Measurements from ENCODE around the gene SUPT3H.
"Not testable (repeated sequence)": the region's sequence is repeated elsewhere in the genome, so short reads cannot be mapped to it uniquely, and the experiment has no call there.

SUPT3H gene

DNA sequence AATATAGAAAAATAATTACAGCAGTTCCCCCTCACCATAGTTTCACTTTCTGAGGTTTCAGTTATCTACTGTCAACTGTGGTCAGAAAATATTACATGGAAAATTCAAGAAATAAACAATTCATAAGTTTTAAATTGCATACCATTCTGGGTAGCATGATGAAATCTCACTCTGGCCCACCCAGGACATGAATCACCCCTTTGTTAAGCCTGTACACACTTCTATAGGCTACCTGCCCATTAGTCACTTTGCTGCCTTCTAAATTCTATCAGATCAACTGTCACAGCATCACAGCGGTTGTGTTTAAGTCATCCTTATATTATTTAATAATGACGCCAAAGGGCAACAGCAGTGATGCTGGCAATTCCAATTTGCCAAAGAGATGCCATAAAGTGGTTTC, 189.9 kb downstream of the SUPT3H start:
- in situ Hi-C loops (cut with MboI; ENCODE audit: low sequenced_read_pairs), result no loop called here

DNA sequence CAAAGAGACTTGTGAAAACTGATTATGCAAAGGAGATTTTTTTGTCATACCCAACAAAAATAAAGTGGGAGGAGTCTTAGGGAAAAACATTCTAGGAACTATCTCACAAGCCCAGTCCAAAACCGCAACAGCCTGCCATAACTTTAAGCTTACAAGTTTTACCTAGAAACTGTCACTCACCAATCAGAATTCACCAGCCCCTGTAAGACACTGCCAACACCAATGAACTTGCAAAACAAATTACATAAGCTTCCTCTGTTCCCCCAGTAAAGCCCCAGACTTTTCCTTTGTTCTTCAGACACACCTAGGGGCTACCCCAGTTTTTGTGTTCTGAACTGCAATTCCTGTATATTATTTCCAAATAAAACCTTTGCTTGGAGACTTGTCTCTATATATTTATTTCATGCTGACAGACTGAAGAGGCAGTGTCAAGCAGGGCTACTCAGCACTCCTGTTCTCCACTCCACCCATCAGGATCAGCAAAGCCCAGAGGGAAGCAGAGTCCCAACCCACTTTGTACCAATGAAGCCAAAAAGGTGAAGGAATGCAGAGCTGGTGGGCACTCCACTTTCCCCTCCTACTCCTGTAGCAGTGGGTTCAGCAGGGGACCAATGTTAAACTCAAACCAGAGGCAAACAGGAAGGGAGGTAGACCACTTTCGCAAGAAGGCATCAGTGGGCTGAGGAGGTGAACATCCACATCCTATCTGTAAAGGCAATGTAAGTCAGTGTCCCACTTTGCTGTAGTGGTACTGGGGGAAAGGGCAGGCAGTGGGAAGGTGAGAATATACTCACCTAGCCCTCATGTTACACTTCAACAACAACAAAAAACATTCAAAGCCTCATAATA, 192.1 kb downstream of the SUPT3H start:
- in situ Hi-C loops (cut with MboI; ENCODE audit: low sequenced_read_pairs), result no loop called here

DNA sequence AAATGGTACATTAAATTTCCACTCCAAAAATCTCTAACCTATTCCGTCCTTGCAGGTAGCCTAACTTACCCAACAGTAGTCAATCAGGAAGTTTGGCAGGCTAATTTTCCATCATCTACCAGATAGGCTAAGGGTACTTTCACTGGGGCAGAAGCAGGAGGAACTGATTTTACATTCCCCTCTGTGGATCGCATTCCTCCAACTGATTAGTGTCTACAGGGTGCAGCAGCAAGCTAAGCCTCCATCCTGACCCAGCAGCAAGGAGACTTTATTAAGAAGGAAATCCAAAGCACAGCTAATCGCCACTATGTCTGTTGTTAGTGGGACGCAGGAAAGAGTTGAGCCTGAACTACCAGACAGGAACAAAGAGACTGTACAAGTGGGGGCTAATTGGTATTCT, 192.8 kb downstream of the SUPT3H start:
- in situ Hi-C loops (cut with MboI; ENCODE audit: low sequenced_read_pairs), result no loop called here

DNA sequence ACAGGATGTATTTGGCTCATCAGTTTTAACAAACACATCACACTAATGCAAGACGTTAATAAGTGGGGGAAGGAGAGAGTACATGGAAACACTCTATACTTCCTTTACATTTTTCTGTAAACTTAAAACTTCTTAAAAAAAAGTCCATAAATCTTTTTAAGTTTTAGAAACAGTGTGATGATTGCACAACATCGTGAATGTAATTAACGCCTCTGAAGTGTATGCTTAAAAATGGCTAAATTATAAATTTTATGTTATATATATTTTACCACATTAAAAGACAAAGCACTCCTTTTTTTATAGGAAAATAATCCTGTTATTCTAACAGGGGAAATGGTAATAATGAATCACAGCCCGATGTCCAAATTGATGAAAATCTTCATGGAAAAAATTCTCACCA, 193.7 kb downstream of the SUPT3H start:
- in situ Hi-C loops (cut with MboI; ENCODE audit: low sequenced_read_pairs), result no loop called here

DNA sequence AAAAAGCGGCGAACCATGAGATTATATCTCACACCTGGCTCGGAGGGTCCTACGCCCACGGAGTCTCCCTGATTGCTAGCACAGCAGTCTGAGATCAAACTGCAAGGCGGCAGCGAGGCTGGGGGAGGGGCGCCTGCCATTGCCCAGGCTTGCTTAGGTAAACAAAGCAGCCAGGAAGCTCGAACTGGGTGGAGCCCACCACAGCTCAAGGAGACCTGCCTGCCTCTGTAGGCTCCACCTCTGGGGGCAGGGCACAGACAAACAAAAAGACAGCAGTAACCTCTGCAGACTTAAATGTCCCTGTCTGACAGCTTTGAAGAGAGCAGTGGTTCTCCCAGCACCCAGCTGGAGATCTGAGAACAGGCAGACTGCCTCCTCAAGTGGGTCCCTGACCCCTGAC, 201.4 kb downstream of the SUPT3H start:
- in situ Hi-C loops (cut with MboI; ENCODE audit: low sequenced_read_pairs), result not testable (repeated sequence)

DNA sequence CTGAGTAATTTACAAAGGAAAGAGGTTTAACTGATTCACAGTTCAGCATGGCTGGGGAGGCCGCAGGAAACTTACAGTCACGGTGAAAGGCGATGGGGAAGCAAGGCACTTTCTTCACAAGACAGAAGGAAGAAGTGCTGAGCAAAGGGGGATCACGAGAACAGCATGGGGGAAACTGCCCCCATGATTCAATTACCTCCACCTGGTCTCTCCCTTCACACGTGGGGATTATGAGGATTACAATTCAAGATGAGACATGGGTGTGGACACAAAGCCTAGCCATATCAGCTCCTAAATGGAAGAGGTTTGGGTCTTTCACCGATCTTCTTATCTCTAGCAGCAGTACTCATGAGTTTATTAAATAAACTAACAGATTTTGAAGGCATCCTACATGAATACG, 202.5 kb downstream of the SUPT3H start:
- in situ Hi-C loops (cut with MboI; ENCODE audit: low sequenced_read_pairs), result no loop called here

DNA sequence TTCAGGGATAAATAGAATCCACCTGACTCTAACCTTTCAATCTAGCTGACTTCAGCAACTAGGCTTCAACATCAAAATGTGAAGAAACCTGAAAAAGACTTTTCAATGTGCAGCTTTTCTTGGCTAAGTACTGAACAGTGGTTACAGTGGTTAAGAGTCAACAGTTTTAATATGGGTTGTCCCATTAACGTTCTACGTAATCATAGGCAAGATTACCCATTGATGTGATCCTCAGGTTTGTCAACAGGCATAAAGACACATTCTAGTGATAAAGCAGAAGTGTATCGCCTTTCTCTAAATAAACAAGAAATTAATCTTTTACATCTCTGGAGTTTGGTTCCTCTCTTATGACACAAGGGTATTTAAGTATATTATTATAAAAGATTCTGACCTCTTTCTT, 203.7 kb downstream of the SUPT3H start:
- in situ Hi-C loops (cut with MboI; ENCODE audit: low sequenced_read_pairs), result no loop called here

DNA sequence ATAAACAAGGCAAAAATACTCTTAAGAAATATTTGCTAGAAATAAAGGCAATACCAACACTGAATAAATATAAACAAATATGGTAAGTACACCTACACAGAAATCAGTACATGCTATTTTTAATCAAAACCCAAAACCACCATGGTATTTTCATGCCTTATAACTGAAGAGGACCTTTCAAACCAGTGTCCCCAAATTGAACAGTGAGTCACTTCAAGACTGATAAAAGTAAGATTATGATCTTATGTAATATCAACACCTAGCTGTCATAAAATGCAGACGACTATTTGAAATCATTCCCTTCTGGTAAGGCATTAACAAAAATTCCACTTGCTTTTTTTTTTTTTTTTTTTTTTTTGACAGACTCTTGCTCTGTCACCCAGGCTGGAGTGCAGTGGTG, 206.4 kb downstream of the SUPT3H start:
- in situ Hi-C loops (cut with MboI; ENCODE audit: low sequenced_read_pairs), result no loop called here

DNA sequence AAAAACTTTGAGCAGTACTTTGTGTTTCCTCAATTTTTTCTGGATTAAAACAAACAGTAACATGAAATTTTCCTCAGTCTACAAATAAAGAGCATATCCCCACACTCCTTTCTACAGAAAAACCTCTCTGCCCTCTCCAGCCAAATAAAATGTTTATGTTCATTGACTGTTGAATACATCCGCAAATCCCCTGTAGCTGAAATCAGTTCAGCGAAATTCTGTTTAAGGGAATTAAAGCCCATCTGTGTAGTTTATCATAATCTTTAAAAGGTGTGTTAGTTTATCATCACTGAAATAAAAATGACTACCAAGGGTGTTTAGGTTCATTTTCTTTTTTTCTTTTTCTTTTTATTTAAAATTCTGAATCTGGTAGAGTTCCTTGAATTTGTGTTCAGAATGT, 207.4 kb downstream of the SUPT3H start:
- in situ Hi-C loops (cut with MboI; ENCODE audit: low sequenced_read_pairs), result no loop called here

DNA sequence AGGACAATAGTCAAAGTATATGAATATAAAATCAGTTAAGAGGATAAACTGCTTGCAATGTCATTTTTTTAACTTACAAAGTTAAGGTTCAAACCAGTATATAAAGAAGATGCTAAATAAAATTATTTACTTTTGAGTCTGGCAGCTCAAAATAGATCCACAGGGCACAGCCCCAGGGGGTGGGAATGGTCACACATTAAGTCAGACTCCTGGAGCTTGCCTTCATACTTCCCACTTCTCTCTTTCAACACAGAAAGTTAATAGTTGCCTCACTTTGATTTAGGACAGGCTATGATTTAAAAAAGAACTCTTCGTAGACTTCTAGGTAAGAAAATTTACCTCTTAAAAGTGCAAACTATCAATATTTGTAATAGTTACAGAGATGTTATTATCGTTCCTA, 207.9 kb downstream of the SUPT3H start:
- in situ Hi-C loops (cut with MboI; ENCODE audit: low sequenced_read_pairs), result no loop called here

DNA sequence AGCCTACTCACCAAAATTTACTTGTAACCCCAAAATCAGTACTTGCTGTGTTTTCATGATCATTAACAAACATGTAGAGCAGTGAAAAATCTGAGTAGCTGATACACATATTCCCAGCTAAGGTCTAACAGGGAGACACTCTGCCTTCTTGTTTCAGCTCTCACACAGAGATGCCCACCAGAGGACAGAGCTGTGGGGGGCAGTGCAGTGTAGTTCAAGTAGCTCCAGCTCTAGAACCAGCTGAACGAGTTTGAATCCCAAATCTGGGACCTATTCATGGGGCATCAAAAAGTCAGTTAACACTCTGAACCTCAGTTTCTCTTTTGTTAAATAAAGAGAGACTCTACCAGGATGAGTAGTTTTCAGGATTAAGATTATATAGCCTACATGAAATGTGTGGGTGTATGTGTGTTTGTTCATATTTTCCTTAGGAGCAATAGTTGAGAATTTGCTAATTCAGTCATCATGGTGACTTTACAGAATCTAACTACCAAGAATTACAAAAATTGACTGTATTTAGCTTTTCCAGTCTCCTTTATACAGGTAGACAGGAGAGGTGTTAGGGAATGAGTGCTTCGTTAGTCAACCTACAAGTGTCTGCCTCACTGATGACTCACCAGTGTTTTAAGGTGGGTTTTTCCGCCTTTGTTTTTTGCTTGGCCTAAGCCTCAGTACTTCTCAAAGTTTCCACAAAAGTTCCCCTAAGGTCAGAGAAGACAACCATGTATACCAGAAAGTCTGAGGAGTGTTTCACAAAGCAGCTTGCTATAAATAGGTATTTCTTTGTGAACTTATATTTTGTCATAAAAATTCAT, 213.6 kb downstream of the SUPT3H start:
- in situ Hi-C loops (cut with MboI; ENCODE audit: low sequenced_read_pairs), result no loop called here

DNA sequence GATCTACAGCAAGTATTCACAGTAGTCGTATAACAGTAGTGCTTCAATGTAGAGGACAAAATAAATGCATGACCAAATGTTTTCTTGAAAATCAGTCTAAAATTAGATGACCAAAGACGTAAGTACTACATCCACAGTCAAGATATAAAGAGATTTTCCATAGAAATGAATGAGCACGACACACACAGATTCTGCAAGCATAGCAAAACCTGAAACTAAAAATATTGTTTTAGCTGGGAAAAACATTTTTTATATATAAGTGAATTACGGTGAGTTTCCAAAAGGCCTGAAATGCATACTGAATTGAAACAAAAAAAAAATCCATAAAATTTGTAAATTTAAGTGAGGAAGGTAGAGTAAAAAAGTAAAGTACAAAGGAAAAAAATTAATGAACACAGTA, 217.4 kb downstream of the SUPT3H start:
- in situ Hi-C loops (cut with MboI; ENCODE audit: low sequenced_read_pairs), result no loop called here

DNA sequence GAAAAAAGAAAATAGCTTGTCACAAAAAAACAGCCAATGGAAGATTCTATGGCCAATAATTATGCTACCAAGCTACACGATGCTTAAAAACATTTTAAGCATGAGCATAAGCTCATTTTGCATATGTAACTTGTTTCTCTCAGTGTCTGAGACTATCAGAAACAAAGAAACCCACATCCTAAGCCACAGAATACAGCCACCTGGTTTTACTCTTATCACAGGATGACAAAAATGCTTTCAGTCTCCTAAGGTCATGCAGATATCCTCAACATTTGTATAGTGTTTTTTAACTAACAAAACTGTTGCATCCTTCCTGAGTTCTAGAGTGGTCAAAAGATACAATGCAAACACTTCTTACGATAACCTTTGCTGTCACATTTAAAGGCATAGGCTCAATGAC, 221.7 kb downstream of the SUPT3H start:
- in situ Hi-C loops (cut with MboI; ENCODE audit: low sequenced_read_pairs), result no loop called here

DNA sequence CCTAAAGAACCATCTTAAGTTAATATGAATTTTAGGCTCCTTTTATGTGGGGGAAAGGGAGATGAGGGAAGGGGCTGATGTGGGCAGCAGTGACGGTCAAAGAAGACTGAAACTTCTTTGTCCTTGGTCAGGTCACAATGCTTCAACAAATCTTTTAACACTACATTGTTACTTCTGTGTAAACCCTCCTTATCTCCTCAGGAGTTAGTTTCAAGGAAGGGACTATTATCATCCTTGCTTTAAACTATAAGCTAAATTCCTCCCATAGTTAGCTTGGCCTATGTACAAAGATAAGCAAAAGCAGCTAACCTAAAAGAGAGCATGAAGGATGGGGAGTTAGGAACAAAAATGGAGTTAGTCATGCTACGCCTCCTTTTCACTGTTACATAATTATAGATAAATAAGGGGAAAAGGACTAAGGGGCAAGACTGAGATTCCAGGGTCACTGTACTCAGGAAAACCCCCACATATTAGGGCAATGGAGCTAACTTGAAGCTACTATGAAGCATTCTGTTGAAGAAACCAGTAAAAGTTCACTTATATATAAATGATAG, 222.3 kb downstream of the SUPT3H start:
- in situ Hi-C loops (cut with MboI; ENCODE audit: low sequenced_read_pairs), result no loop called here

DNA sequence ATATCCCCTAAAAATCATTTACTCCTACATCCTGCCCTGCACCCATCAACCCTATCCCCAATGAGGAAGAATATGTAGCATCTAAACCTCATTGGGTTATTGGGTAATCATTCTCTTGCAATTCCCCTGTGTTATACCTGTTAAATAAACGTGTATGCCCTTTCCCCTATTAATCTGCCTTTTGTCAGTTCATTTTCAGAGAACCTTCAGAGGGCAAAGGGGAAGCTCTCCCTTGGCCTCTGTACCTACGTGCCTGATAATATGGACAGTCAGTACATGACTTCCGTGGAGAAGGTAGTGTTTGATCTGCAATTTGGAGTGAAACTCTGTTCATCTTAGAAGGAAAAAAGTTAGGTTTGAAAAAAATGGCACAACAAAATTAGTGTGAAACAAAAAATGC, 223.1 kb downstream of the SUPT3H start:
- in situ Hi-C loops (cut with MboI; ENCODE audit: low sequenced_read_pairs), result no loop called here

DNA sequence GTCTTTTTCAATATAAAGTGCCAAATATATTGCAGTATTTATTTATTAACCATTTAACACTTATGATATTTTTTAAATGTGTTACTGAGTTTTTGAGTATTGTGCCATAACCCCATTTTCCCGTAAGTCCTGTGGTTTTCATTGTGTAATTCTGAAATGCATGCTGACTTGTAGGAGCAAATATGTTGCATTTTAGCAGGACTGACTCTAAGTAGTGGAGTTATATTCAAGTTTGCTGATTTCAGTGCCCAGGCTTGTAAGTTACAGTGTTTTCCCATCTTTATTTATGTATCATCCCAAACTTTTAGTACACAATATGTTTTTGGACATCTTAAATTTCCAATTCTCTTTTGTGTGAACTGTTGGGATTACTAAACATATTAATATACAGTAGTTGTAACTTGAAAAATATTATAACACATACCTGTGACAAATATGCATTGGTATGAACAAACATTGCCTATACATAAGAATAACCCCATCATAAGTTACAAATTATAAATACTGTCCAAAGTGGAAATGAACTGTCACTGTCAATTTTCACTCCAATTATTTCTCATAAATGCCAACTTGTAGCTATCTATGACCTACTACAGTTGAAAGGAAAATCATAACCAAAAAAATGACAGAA, 228.9 kb downstream of the SUPT3H start:
- in situ Hi-C loops (cut with MboI; ENCODE audit: low sequenced_read_pairs), result no loop called here

DNA sequence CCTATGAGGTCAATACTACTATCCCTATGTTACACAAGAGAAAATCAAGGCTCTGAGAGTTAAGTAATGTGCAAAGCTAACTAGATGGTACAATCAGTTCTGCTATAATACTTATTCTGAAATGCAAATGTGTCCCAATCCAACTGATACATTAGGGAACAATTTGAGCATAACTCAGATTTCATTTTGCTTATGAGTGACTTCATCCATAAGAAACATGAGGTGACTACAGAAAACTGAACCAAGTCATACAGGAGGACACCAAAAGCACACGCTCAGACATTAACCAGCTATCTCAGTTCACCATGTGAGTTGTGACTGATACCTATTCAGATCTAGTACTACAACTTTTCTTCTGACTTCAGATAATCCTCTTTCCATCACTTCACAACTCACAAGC, 229.5 kb downstream of the SUPT3H start:
- in situ Hi-C loops (cut with MboI; ENCODE audit: low sequenced_read_pairs), result no loop called here

DNA sequence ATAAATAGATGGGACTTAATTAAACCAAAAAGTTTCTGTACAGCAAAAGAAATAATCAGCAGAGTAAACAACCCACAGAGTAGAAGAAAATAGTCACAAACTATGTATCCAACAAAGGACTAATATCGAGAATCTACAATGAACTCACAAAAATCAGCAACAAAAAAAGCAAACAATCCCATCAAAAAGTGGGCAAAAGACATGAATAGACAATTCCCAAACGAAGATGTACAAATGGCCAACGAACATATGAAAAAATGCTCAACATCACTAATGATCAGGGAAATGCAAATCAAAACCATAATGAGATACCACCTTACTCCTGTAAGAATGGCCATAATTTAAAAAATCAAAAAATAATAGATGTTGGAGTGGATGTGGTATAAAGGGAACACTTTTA, 232.1 kb downstream of the SUPT3H start:
- in situ Hi-C loops (cut with MboI; ENCODE audit: low sequenced_read_pairs), result not testable (repeated sequence)

DNA sequence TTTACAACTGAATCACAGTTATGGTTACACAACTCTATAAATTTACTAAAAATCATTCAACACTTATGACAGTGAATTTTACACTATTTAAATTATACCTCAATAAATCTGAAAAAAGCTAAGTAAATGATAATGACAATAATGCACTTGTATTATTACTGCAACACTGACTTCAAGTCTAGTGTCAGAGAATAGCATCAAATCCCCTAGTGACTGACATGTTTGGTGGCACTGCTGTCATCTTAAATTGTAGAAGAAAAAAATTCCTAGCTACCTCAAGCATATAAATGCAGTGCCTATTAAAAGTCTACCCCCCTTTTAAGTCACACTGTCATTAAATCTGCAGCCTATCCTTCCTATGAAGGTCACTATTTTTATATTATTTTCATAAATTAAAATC, 239.0 kb downstream of the SUPT3H start:
- in situ Hi-C loops (cut with MboI; ENCODE audit: low sequenced_read_pairs), result no loop called here

DNA sequence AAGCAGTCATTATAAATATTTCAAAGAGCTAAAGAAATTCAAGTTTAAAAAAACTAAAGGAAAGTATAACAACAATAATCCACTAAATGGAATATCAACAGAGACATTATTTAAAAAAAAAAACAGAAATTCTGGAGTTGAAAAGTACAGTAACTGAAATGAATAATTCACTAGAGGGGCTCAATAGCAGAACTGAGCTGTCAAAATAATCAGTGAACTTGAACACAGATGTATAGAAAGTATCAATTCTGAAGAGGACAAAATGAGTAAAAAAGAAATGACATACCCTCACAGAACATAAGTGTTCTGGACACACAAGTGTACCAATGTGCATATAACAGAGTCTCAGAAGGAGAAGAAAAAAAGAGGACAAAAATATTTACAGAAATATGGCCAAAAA, 241.2 kb downstream of the SUPT3H start:
- in situ Hi-C loops (cut with MboI; ENCODE audit: low sequenced_read_pairs), result no loop called here

DNA sequence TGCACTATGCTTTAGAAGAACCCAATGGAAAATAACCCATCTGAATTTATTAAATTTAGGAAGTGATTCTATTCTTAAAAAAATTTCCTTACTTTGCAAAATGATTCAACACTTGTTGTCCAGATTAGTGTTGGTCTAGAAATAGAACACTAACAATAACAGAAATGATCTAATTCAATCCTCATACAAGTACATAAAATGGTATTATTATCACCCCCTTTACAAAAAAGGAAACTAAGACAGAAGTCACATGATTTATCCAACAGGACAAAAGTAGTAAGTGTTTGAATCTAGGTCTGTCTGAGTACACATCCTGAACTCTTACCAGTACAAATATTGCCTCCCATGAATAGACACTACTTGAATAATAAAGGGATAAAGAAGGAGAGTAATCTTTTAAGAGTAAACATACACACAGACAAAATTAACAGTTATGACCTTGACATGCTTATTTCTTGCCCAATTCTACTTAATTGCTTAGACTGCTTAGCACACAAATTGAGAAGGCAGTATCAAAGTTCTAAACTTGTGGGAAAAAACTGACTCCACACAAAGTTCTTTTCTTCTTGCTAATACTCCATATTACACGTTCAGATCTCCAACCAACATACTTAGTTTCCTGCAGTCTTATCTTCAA, 245.0 kb downstream of the SUPT3H start:
- in situ Hi-C loops (cut with MboI; ENCODE audit: low sequenced_read_pairs), result no loop called here

Measured in HL-60/S4 (cell line).